ENCODE results near the gene TRAPPC5.
"Not testable (repeated sequence)": the region's sequence is repeated elsewhere in the genome, so short reads cannot be mapped to it uniquely, and the experiment has no call there.

DNA sequence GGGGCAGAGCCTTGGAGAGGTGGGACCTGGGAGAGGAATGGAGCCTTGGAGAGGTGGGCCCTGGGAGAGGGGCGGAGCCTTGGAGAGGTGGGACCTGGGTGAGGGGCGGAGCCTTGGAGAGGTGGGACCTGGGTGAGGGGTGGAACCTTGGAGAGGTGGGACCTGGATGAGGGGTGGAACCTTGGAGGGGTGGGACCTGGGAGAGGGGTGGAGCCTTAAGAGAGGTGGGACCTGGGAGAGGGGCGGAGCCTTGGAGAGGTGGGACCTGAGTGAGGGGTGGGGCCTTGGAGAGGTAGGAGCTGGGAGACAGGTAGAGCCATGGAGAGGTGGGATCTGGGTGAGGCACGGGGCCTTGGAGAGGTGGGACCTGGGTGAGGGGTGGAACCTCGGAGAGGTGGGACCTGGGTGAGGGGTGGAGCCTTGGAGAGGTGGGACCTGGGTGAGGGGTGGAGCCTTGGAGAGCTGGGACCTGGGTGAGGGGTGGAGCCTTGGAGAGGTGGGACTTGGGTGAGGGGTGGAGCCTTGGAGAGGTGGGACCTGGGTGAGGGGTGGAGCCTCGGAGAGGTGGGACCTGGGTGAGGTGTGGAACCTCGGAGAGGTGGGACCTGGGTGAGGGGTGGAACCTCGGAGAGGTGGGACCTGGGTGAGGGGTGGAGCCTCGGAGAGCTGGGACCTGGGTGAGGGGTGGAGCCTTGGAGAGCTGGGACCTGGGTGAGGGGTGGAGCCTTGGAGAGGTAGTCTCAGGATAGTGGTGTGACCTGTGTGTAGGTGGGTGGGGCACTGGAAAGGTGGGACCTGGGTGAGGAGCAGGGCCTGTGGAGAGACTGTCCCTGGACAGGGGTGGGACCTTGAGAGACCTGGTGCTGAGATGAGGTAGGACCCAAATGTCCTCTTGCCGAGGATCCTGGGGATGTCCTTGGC, 36.7 kb upstream of the TRAPPC5 start:
- TF ChIP-seq, protein P1, sequence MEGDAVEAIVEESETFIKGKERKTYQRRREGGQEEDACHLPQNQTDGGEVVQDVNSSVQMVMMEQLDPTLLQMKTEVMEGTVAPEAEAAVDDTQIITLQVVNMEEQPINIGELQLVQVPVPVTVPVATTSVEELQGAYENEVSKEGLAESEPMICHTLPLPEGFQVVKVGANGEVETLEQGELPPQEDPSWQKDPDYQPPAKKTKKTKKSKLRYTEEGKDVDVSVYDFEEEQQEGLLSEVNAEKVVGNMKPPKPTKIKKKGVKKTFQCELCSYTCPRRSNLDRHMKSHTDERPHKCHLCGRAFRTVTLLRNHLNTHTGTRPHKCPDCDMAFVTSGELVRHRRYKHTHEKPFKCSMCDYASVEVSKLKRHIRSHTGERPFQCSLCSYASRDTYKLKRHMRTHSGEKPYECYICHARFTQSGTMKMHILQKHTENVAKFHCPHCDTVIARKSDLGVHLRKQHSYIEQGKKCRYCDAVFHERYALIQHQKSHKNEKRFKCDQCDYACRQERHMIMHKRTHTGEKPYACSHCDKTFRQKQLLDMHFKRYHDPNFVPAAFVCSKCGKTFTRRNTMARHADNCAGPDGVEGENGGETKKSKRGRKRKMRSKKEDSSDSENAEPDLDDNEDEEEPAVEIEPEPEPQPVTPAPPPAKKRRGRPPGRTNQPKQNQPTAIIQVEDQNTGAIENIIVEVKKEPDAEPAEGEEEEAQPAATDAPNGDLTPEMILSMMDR (conservative IDR thresholded peaks at IDR 0.05; ENCODE audit: low read depth, low read length) = not testable (repeated sequence)
- TF ChIP-seq EZH2 (IDR thresholded peaks at IDR 0.05; ENCODE audit: low read length, unreplicated experiment); EZH2phosphoT487 (IDR thresholded peaks at IDR 0.05; ENCODE audit: borderline replicate concordance, low read length): not testable (repeated sequence)
